T-helper 2 cell treated with Interferon-gamma antibody and Interleukin-4, amounts not matched to agents 5 μg/mL and 100 μg/mL, for 36 hours (primary cell): Measurements from ENCODE around the gene GALNT2.

Experiments used
- DNase-seq: peaks from one replicate; pipeline ENCODE4 v3.0.0; 2021; ENCODE audit warnings: low spot score
- H3K27ac Mint-ChIP-seq: one replicate; pipeline ENCODE4 v1.8.0; 2021; ENCODE audit warnings: mild to moderate bottlenecking, mixed read lengths
- H3K27me3 Mint-ChIP-seq: one replicate; pipeline ENCODE4 v1.8.0; 2021; ENCODE audit warnings: low read depth, mixed read lengths
- H3K36me3 Mint-ChIP-seq: one replicate; pipeline ENCODE4 v1.8.0; 2021; ENCODE audit warnings: low read depth, mixed read lengths
- H3K4me1 Mint-ChIP-seq: one replicate; pipeline ENCODE4 v1.8.0; 2021; ENCODE audit warnings: low read depth, mixed read lengths
- H3K4me3 Mint-ChIP-seq: one replicate; pipeline ENCODE4 v1.8.0; 2022; ENCODE audit warnings: mild to moderate bottlenecking, moderate library complexity, mixed read lengths
- H3K9me3 Mint-ChIP-seq: one replicate; pipeline ENCODE4 v1.8.0; 2021; ENCODE audit warnings: mixed read lengths

Gene GALNT2

GRCh38 chr1:230066466-230067404 lies at the start of gene GALNT2:
TSS of gene GALNT2 (plus strand) at chr1:230067238. CDS start at chr1:230067281, 43 bp downstream.
- peaks cover 14% of the 10 kb centered on the region for H3K9me3 Mint-ChIP-seq
- H3K27ac Mint-ChIP-seq, result peak within 1 kb of the TSS; percentile 87
- H3K27me3 Mint-ChIP-seq, result peaks cover 11% of the 10 kb centered on the region
- peak; percentile 91 for DNase-seq
- H3K4me1 Mint-ChIP-seq, result peaks cover 26% of the 10 kb centered on the region
- peak within 1 kb of the TSS; percentile 89 for H3K4me3 Mint-ChIP-seq
- no peaks in the 10 kb centered on the region for H3K36me3 Mint-ChIP-seq

GRCh38 chr1:230020451-230020850 lies 46.6 kb upstream of the GALNT2 start:
- H3K27ac Mint-ChIP-seq, result no peak overlapping the region
- no peaks in the 10 kb centered on the region for H3K4me1 Mint-ChIP-seq
- peaks cover 3% of the 10 kb centered on the region for H3K27me3 Mint-ChIP-seq
- no peak overlapping the region for H3K4me3 Mint-ChIP-seq
- H3K9me3 Mint-ChIP-seq, result no peaks in the 10 kb centered on the region
- no peaks in the 10 kb centered on the region for H3K36me3 Mint-ChIP-seq
- no peak for DNase-seq

- peaks cover 3% of the 10 kb centered on the region for H3K27me3 Mint-ChIP-seq
Observed at GRCh38 chr1:230022666-230023380, 44.2 kb upstream of the GALNT2 start.

DNA sequence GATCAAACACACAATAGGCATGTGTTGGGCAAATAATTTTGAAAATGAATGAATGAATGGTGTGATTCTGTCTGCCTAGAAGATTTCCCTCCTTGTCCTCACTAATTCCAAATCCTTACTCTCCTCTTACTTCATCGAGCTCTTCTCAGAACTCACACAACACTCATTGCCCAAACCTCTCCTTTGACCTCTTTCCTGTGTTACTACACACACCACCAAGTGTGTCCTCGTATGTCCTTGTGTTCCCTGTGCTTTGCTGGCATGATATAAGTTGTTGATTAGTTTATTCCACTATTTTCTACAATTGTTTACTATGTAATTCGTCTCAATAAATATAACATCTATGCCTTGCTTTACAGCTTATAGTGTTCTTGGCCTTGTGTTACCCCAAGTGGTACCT lies 41.4 kb upstream of the GALNT2 start:
- H3K9me3 Mint-ChIP-seq, result no peaks in the 10 kb centered on the region
- H3K36me3 Mint-ChIP-seq, result no peaks in the 10 kb centered on the region
- peaks cover 3% of the 10 kb centered on the region for H3K27me3 Mint-ChIP-seq
- H3K4me1 Mint-ChIP-seq, result peaks cover 2% of the 10 kb centered on the region
- no peak overlapping the region for H3K27ac Mint-ChIP-seq
- no peak for DNase-seq
- no peak overlapping the region for H3K4me3 Mint-ChIP-seq

More at GRCh38 chr1:230022666-230023380, 44.2 kb upstream of the GALNT2 start:
- no peak for DNase-seq
- Mint-ChIP-seq H3K9me3 (no peaks in the 10 kb centered on the region), H3K4me3 (no peak overlapping the region), H3K27ac (no peak overlapping the region), H3K4me1 (no peaks in the 10 kb centered on the region), H3K36me3 (no peaks in the 10 kb centered on the region)

DNA sequence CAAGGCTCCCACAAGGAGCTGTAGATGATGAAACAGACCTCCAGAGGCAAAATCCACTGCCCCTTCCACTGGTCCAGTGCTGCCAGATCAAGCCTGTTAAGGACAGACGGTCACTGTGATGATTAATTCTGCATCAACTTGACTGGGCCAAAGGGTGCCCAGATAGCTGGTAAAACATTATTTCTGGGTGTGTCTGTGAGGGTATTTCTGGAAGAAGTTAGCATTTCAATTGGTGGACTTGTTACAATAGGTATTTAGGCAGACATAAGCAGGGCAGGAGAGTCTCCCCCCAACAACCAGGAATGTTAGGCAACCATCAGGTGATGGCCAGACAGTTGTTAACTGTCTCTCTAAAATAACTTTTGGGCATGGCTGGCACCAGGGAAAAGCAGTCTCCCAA lies 40.9 kb upstream of the GALNT2 start:
- DNase-seq, result no peak
- H3K27ac Mint-ChIP-seq, result no peak overlapping the region
- no peaks in the 10 kb centered on the region for H3K9me3 Mint-ChIP-seq
- H3K27me3 Mint-ChIP-seq, result peaks cover 3% of the 10 kb centered on the region
- H3K36me3 Mint-ChIP-seq, result no peaks in the 10 kb centered on the region
- peaks cover 2% of the 10 kb centered on the region for H3K4me1 Mint-ChIP-seq
- no peak overlapping the region for H3K4me3 Mint-ChIP-seq

GRCh38 chr1:230026572-230026971 lies 40.5 kb upstream of the GALNT2 start:
- Mint-ChIP-seq H3K4me1 (peaks cover 2% of the 10 kb centered on the region), H3K27ac (no peak overlapping the region), H3K36me3 (no peaks in the 10 kb centered on the region), H3K27me3 (peaks cover 3% of the 10 kb centered on the region), H3K4me3 (no peak overlapping the region), H3K9me3 (no peaks in the 10 kb centered on the region)
- no peak for DNase-seq

GRCh38 chr1:230028602-230029223 lies 38.3 kb upstream of the GALNT2 start:
- no peak overlapping the region for H3K4me3 Mint-ChIP-seq
- no peaks in the 10 kb centered on the region for H3K9me3 Mint-ChIP-seq
- H3K4me1 Mint-ChIP-seq, result peaks cover 2% of the 10 kb centered on the region
- H3K36me3 Mint-ChIP-seq, result no peaks in the 10 kb centered on the region
- no peaks in the 10 kb centered on the region for H3K27me3 Mint-ChIP-seq
- no peak overlapping the region for H3K27ac Mint-ChIP-seq
- no peak for DNase-seq

DNA sequence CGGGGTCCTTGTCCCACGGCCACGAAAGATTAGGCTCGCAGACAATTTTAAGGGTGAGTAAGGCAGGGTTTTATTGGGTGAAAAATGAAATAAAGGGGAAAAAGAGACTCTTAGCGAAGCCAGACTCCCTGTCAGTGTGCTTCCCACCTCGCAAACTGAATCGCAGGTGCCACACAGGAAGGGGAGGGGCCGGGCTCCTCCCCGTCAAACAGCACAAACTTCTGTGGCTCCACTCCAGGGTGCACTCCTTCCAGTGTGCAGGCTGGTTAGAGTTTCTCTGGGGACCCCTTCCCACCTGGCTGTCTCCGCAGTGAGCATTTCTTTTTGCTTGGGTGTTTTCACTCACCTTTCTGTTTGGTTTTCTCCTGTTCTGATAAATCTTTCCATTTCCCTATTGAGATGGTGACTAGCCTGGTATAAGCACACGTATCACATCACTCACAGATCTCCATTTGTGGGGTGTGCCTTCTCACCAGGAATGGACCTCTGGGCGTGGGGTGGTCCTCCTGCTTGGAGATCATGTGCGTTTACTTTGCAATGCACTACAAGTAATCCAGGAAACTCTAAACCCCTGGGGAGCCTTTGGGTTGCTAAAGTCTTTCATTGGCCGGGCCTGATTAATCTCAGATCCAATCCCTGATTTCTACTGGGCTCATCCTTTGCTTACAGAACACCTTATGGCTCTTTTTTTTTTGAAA lies 37.6 kb upstream of the GALNT2 start:
- Mint-ChIP-seq H3K27ac (no peak overlapping the region), H3K36me3 (no peaks in the 10 kb centered on the region), H3K4me3 (no peak overlapping the region), H3K27me3 (peaks cover 2% of the 10 kb centered on the region), H3K4me1 (peaks cover 2% of the 10 kb centered on the region), H3K9me3 (no peaks in the 10 kb centered on the region)
- no peak for DNase-seq

GRCh38 chr1:230030122-230030821 lies 36.8 kb upstream of the GALNT2 start:
- H3K9me3 Mint-ChIP-seq, result no peaks in the 10 kb centered on the region
- no peak for DNase-seq
- H3K27ac Mint-ChIP-seq, result no peak overlapping the region
- peaks cover 2% of the 10 kb centered on the region for H3K4me1 Mint-ChIP-seq
- no peaks in the 10 kb centered on the region for H3K36me3 Mint-ChIP-seq
- no peak overlapping the region for H3K4me3 Mint-ChIP-seq
- peaks cover 2% of the 10 kb centered on the region for H3K27me3 Mint-ChIP-seq

DNA sequence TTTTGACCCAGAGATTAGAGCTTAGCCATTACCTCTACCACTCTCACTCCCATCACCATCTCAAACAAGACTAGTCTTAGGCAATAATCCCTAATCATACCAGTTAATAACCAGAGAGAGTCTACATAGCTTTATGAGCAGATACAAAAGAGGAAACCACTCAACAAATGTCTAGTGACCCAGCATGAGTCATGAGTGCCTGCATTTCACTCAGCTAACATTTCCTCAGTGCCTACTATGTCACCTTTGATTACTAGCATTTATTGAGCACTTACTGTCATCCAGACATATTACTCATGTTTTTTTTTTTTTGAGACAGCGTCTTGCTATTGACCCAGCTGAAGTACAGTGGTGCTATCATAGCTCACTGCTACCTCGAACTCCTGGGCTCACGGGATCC lies 35.9 kb upstream of the GALNT2 start:
- peaks cover 2% of the 10 kb centered on the region for H3K4me1 Mint-ChIP-seq
- H3K9me3 Mint-ChIP-seq, result peaks cover 4% of the 10 kb centered on the region
- H3K4me3 Mint-ChIP-seq, result no peak overlapping the region
- H3K27me3 Mint-ChIP-seq, result peaks cover 4% of the 10 kb centered on the region
- peaks cover 2% of the 10 kb centered on the region for H3K36me3 Mint-ChIP-seq
- no peak overlapping the region for H3K27ac Mint-ChIP-seq
- DNase-seq, result no peak

DNA sequence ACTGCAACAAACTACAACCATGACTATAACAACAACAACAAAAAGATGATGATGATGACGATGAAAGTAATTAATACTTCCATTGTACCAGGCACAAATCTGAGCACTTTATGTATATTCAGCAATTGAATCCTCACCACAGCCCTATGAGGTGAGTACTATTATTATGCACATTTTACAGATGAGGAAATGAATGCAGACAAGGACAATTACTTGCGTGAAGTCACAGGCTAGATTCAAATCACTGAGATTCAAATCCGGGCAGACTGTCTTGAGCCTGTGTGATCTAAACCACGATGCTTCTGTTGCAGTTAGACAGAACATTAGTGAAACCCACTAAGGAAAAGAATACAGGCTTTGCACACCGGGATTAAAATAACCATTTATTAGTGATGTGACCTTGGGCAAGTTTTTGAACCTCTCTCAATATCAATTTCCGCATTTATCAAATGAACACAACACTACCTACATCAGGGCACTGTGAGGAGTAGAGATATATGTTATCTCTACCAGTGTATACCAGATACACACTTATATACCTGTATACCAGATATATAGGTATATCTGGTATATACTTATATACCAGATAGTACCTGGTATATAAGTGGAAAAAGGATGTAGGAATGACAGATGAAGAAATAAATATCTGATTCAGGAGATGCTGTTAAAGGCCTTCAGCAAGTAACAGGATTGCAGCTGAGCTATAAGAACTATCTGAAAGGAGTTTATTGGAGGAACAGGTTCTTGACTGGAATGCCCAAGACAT lies 34.3 kb upstream of the GALNT2 start:
- peaks cover 6% of the 10 kb centered on the region for H3K27me3 Mint-ChIP-seq
- H3K36me3 Mint-ChIP-seq, result peaks cover 2% of the 10 kb centered on the region
- peaks cover 7% of the 10 kb centered on the region for H3K9me3 Mint-ChIP-seq
- no peak overlapping the region for H3K4me3 Mint-ChIP-seq
- peaks cover 5% of the 10 kb centered on the region for H3K4me1 Mint-ChIP-seq
- no peak overlapping the region for H3K27ac Mint-ChIP-seq
- DNase-seq, result no peak

GRCh38 chr1:230037261-230037660 lies 29.8 kb upstream of the GALNT2 start:
- Mint-ChIP-seq H3K9me3 (peaks cover 7% of the 10 kb centered on the region), H3K4me1 (peaks cover 5% of the 10 kb centered on the region), H3K36me3 (peaks cover 2% of the 10 kb centered on the region), H3K4me3 (no peak overlapping the region), H3K27ac (no peak overlapping the region), H3K27me3 (peaks cover 21% of the 10 kb centered on the region)
- no peak for DNase-seq
